Loucy (cell line): ENCODE data around the gene MAIP1.

ENCODE experiments used
- H2AFZ ChIP-seq: fragments of 200-600 bp; sonication (generic); 2 replicates; pipeline ENCODE4 v1.6.0; 2016; ENCODE audit warnings: antibody characterized with exemption, mild to moderate bottlenecking, low read length, moderate library complexity
- H3F3A ChIP-seq: fragments of 200-600 bp; 2 replicates; pipeline ENCODE4 v1.6.0; 2016; ENCODE audit warnings: antibody characterized with exemption, low read depth, mild to moderate bottlenecking
- H3K27me3 ChIP-seq: fragments of 200-600 bp; sonication (generic); 2 replicates; pipeline ENCODE4 v1.6.1; 2014; ENCODE audit warnings: low read length, mild to moderate bottlenecking; ENCODE audit not compliant: insufficient read depth, poor library complexity, severe bottlenecking
- H3K36me3 ChIP-seq: fragments of 200-600 bp; sonication (generic); 2 replicates; pipeline ENCODE4 v1.6.1; 2016; ENCODE audit warnings: low read length; ENCODE audit not compliant: insufficient read depth
- H3K4me1 ChIP-seq: fragments of 200-600 bp; sonication (generic); 2 replicates; pipeline ENCODE4 v1.5.1; 2014; ENCODE audit warnings: low read length, mild to moderate bottlenecking; ENCODE audit not compliant: insufficient read depth, poor library complexity, severe bottlenecking
- H3K4me2 ChIP-seq: fragments of 200-600 bp; sonication (generic); 2 replicates; pipeline ENCODE4 v1.6.0; 2014; ENCODE audit warnings: antibody characterized with exemption, low read length, low read depth, mild to moderate bottlenecking; ENCODE audit not compliant: poor library complexity, severe bottlenecking
- H3K4me3 ChIP-seq: fragments of 200-600 bp; sonication (generic); 2 replicates; pipeline ENCODE4 v1.5.1; 2014; ENCODE audit warnings: low read length, mild to moderate bottlenecking, mixed read lengths; ENCODE audit not compliant: poor library complexity, severe bottlenecking
- H3K79me2 ChIP-seq: fragments of 200-600 bp; sonication (generic); 2 replicates; pipeline ENCODE4 v1.6.1; 2014; ENCODE audit warnings: low read length; ENCODE audit not compliant: insufficient read depth
- H3K9ac ChIP-seq: fragments of 200-600 bp; sonication (generic); 2 replicates; pipeline ENCODE4 v1.6.0; 2014; ENCODE audit warnings: mild to moderate bottlenecking, low read depth, low read length, moderate library complexity; ENCODE audit not compliant: poor library complexity, severe bottlenecking
- H3K9me2 ChIP-seq: fragments of 200-600 bp; sonication (generic); replicated peaks from 2 replicates; pipeline ENCODE4 v1.6.1; 2016; ENCODE audit warnings: low read depth, low read length, mixed read lengths
- H3K9me3 ChIP-seq: fragments of 200-600 bp; sonication (generic); 2 replicates; pipeline ENCODE4 v1.6.1; 2014; ENCODE audit warnings: mild to moderate bottlenecking, antibody characterized with exemption, low read length, low read depth; ENCODE audit not compliant: insufficient read depth
- H4K20me1 ChIP-seq: fragments of 200-600 bp; sonication (generic); 2 replicates; pipeline ENCODE4 v1.6.0; 2014; ENCODE audit warnings: antibody characterized with exemption, low read length, mild to moderate bottlenecking; ENCODE audit not compliant: insufficient read depth, poor library complexity, severe bottlenecking
- EZH2phosphoT487 ChIP-seq: fragments of 200-600 bp; IDR thresholded peaks from 2 replicates; pipeline ENCODE4 v1.6.1; 2018; ENCODE audit warnings: antibody characterized with exemption, mild to moderate bottlenecking, moderate library complexity, borderline replicate concordance
- TF ChIP-seq, protein P1 (sequence below): fragments of 200-600 bp; sonication (generic); conservative IDR thresholded peaks from 2 replicates; pipeline ENCODE4 v1.5.1; 2014; ENCODE audit warnings: mild to moderate bottlenecking, antibody characterized with exemption, low read length

Gene MAIP1

DNA sequence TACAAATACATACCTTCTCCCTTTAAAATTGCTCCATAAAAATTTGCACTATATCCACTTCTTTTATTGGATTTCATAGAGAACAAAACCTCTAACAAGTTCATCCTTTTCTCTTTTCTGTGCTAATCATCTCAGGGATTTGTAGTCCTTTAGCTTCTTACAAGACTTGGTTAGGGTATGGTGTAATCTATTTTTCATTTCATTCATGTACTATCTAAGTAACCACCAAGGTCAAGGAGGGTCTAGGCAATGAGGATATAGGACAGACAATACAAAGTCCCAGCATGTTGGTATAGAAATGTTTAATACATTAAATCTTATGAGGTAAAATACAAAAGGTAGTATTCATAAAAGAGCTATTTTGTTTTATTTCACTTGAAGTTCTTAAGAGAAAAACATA lies 26.8 kb upstream of the MAIP1 start:
- Histone ChIP-seq H3K36me3 (peaks cover 59% of the 10 kb centered on the region; the same call in 1 of the 2 replicates), H3K9me3 (no peaks in the 10 kb centered on the region)
- TF ChIP-seq, protein P1, sequence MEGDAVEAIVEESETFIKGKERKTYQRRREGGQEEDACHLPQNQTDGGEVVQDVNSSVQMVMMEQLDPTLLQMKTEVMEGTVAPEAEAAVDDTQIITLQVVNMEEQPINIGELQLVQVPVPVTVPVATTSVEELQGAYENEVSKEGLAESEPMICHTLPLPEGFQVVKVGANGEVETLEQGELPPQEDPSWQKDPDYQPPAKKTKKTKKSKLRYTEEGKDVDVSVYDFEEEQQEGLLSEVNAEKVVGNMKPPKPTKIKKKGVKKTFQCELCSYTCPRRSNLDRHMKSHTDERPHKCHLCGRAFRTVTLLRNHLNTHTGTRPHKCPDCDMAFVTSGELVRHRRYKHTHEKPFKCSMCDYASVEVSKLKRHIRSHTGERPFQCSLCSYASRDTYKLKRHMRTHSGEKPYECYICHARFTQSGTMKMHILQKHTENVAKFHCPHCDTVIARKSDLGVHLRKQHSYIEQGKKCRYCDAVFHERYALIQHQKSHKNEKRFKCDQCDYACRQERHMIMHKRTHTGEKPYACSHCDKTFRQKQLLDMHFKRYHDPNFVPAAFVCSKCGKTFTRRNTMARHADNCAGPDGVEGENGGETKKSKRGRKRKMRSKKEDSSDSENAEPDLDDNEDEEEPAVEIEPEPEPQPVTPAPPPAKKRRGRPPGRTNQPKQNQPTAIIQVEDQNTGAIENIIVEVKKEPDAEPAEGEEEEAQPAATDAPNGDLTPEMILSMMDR = no peak
- no peak for TF ChIP-seq EZH2phosphoT487

GRCh38 chr2:199929262-199929661 lies 26.1 kb upstream of the MAIP1 start:
- Histone ChIP-seq H3K4me3 (no peak overlapping the region), H3K36me3 (peaks cover 59% of the 10 kb centered on the region; the same call in 1 of the 2 replicates), H3K9me2 (no peaks in the 10 kb centered on the region), H3K9ac (no peak overlapping the region), H3F3A (no peaks in the 10 kb centered on the region; the same call in 1 of the 2 replicates), H3K4me2 (no peak overlapping the region), H3K79me2 (peaks cover 29% of the 10 kb centered on the region), H3K9me3 (no peaks in the 10 kb centered on the region), H3K4me1 (no peaks in the 10 kb centered on the region), H3K27me3 (no peaks in the 10 kb centered on the region), H4K20me1 (peaks cover 29% of the 10 kb centered on the region), H2AFZ (no peak overlapping the region)
- TF ChIP-seq, protein P1 = no peak
- TF ChIP-seq EZH2phosphoT487 = no peak

More for the DNA sequence above, 26.8 kb upstream of the MAIP1 start:
- peaks cover 2% of the 10 kb centered on the region for H3K4me1 ChIP-seq
- H2AFZ ChIP-seq = no peak overlapping the region
- no peaks in the 10 kb centered on the region for H3K9me2 ChIP-seq
- no peaks in the 10 kb centered on the region for H3K27me3 ChIP-seq
- peaks cover 34% of the 10 kb centered on the region for H4K20me1 ChIP-seq
- H3K4me2 ChIP-seq = no peak overlapping the region
- no peaks in the 10 kb centered on the region; the same call in 1 of the 2 replicates for H3F3A ChIP-seq
- no peak overlapping the region for H3K4me3 ChIP-seq
- H3K9ac ChIP-seq = no peak overlapping the region
- peaks cover 35% of the 10 kb centered on the region for H3K79me2 ChIP-seq

- Histone ChIP-seq H3F3A (no peaks in the 10 kb centered on the region; the same call in 1 of the 2 replicates), H3K9ac (no peak overlapping the region), H3K9me3 (no peaks in the 10 kb centered on the region), H3K4me1 (no peaks in the 10 kb centered on the region), H3K9me2 (no peaks in the 10 kb centered on the region), H3K79me2 (peaks cover 3% of the 10 kb centered on the region; the same call in 1 of the 2 replicates), H4K20me1 (peaks cover 6% of the 10 kb centered on the region), H2AFZ (no peak overlapping the region), H3K4me2 (no peak overlapping the region), H3K36me3 (peaks cover 47% of the 10 kb centered on the region; the same call in 1 of the 2 replicates), H3K4me3 (no peak overlapping the region), H3K27me3 (no peaks in the 10 kb centered on the region)
- TF ChIP-seq, protein P1 = no peak
- no peak for TF ChIP-seq EZH2phosphoT487
Observed at GRCh38 chr2:199932312-199932855, 23.0 kb upstream of the MAIP1 start.
